T-helper 2 cell treated with Interferon-gamma antibody and Interleukin-4, amounts not matched to agents 100 ng/mL and 5 ng/mL, for 36 hours (primary cell): Measurements from ENCODE around the gene TBPL1. TPM values are rescaled to one million over a fixed set of nuclear protein-coding genes. Genes with fewer than 3 reads are reported as not detected.

Experiments
- intact Hi-C: fragments of 100-400 bp; cut with micrococcal nuclease; formaldehyde crosslinking; loops from one replicate; pipeline ENCODE4 v1.15.1; 2023
- total RNA-seq: library from RNA; stranded (reverse); gene quantifications from 2 replicates; pipeline ENCODE4 v1.2.3, GENCODE V29; 2022

The TBPL1 gene
- total RNA-seq, 1 donor from 2014 or later: 29.9 TPM

- intact Hi-C loops: no loop called here
These were observed 49.8 kb downstream of the TBPL1 start for GRCh38 chr6:134002821-134003220.

GRCh38 chr6:134003542-134003951, 50.5 kb downstream of the TBPL1 start:
- intact Hi-C loops: no loop called here

GRCh38 chr6:134004714-134005113, 51.7 kb downstream of the TBPL1 start:
- intact Hi-C loops: no loop called here

GRCh38 chr6:134005800-134006199, 52.8 kb downstream of the TBPL1 start:
- intact Hi-C loops: no loop called here

GRCh38 chr6:134007077-134007476, 54.1 kb downstream of the TBPL1 start:
- intact Hi-C loops: no loop called here

GRCh38 chr6:134009876-134010275, 56.9 kb downstream of the TBPL1 start:
- intact Hi-C loops: no loop called here

- intact Hi-C loops: no loop called here
These were observed 57.4 kb downstream of the TBPL1 start for GRCh38 chr6:134010400-134010799.

- intact Hi-C loops: no loop called here
These were observed 58.0 kb downstream of the TBPL1 start for GRCh38 chr6:134010974-134011373.

- intact Hi-C loops: no loop called here
These were observed 61.6 kb downstream of the TBPL1 start for GRCh38 chr6:134014588-134015137.

GRCh38 chr6:134015719-134016557, 62.9 kb downstream of the TBPL1 start:
- intact Hi-C loops: no loop called here

GRCh38 chr6:134016558-134016814, 63.5 kb downstream of the TBPL1 start:
- intact Hi-C loops: no loop called here

GRCh38 chr6:134020071-134020470, 67.0 kb downstream of the TBPL1 start:
- intact Hi-C loops: no loop called here

- intact Hi-C loops: no loop called here
These were observed 67.5 kb downstream of the TBPL1 start for GRCh38 chr6:134020543-134020942.

GRCh38 chr6:134020968-134021367, 67.9 kb downstream of the TBPL1 start:
- intact Hi-C loops: no loop called here

- intact Hi-C loops: no loop called here
These were observed 68.5 kb downstream of the TBPL1 start for GRCh38 chr6:134021396-134022122.

- intact Hi-C loops: no loop called here
These were observed 69.6 kb downstream of the TBPL1 start for GRCh38 chr6:134022650-134023049.

GRCh38 chr6:134026597-134026996, 73.6 kb downstream of the TBPL1 start:
- intact Hi-C loops: no loop called here

- intact Hi-C loops: no loop called here
These were observed 75.4 kb downstream of the TBPL1 start for GRCh38 chr6:134028438-134028837.

GRCh38 chr6:134029495-134030455, 76.8 kb downstream of the TBPL1 start:
- intact Hi-C loops: no loop called here

- intact Hi-C loops: no loop called here
These were observed 78.8 kb downstream of the TBPL1 start for GRCh38 chr6:134031696-134032255.

GRCh38 chr6:134034478-134034877, 81.5 kb downstream of the TBPL1 start:
- intact Hi-C loops: no loop called here
